ENCODE data around the gene ANK3.

The ANK3 gene

GRCh38 chr10:60267802-60268201, 121.9 kb downstream of the ANK3 start:
- H3K4me3 ChIP-seq (ENCODE audit: low read depth, low read length) = no peak overlapping the region
- no peak overlapping the region for H3K27ac ChIP-seq (ENCODE audit: extremely low read depth, low read depth, low read length)
- peaks cover 0 to 3% of the 10 kb centered on the region in 2 experiments; a peak in 2 of 3 replicates for H3K36me3 ChIP-seq (ENCODE audit: control insufficient read depth in 2 of 2, insufficient read depth in 1 of 2, low read length in 2 of 2)
- POLR2A ChIA-PET = no interaction called here
- H3K9me3 ChIP-seq (ENCODE audit: control insufficient read depth, insufficient read depth, low read depth, low read length) = no peaks in the 10 kb centered on the region
- CTCF ChIA-PET = interaction anchor here (0.7 kb wide), 1 partner anchor 43 kb away, joined by 3 read pairs; no protein-coding TSS in a partner anchor
- TF ChIP-seq MEIS1 (CRISPR knock-in tag; IDR thresholded peaks at IDR 0.05; ENCODE audit: borderline replicate concordance) = no peak
- TF ChIP-seq ZNF580 (tag by site-specific recombination; IDR thresholded peaks at IDR 0.05) = no peak
- TF ChIP-seq ZNF48 (tag by site-specific recombination; IDR thresholded peaks at IDR 0.05) = no peak
- TF ChIP-seq ZNF837 (tag by site-specific recombination; IDR thresholded peaks at IDR 0.05) = no peak
- no peak for TF ChIP-seq ZNF623 (tag by site-specific recombination; IDR thresholded peaks at IDR 0.05)
- no peak for TF ChIP-seq KLF1 (tag by site-specific recombination; IDR thresholded peaks at IDR 0.05)
- no peak for TF ChIP-seq ZNF701 (tag by site-specific recombination; IDR thresholded peaks at IDR 0.05)
- TF ChIP-seq ZNF558 (tag by site-specific recombination; IDR thresholded peaks at IDR 0.05) = no peak
- TF ChIP-seq ZNF248 (tag by site-specific recombination; IDR thresholded peaks at IDR 0.05) = no peak
- no peak for TF ChIP-seq INSM2 (tag by site-specific recombination; IDR thresholded peaks at IDR 0.05)
- no peak for TF ChIP-seq KLF9 (tag by site-specific recombination; IDR thresholded peaks at IDR 0.05; ENCODE audit: low read depth)
- no peak for TF ChIP-seq ZBTB10 (tag by site-specific recombination; IDR thresholded peaks at IDR 0.05)
- no peak for TF ChIP-seq IKZF3 (tag by site-specific recombination; IDR thresholded peaks at IDR 0.05)
- no peak for TF ChIP-seq PATZ1 (tag by site-specific recombination; IDR thresholded peaks at IDR 0.05)
- TF ChIP-seq ZNF26 (tag by site-specific recombination; IDR thresholded peaks at IDR 0.05) = no peak
- no peak for TF ChIP-seq ZNF114 (tag by site-specific recombination; IDR thresholded peaks at IDR 0.05)
- no peak for TF ChIP-seq SCRT2 (tag by site-specific recombination; IDR thresholded peaks at IDR 0.05)
- no peaks in the 10 kb centered on the region for H3K4me1 ChIP-seq (ENCODE audit: control insufficient read depth, insufficient read depth, low read length)

- POLR2A ChIA-PET = no interaction called here
- Histone ChIP-seq H3K4me3 (ENCODE audit: low read depth, low read length) (no peak overlapping the region), H3K4me1 (ENCODE audit: control insufficient read depth, insufficient read depth, low read length) (no peaks in the 10 kb centered on the region), H3K36me3 (ENCODE audit: control insufficient read depth in 2 of 2, insufficient read depth in 1 of 2, low read length in 2 of 2) (peaks cover 0 to 3% of the 10 kb centered on the region in 2 experiments; a peak in 2 of 3 replicates), H3K9me3 (ENCODE audit: control insufficient read depth, insufficient read depth, low read depth, low read length) (no peaks in the 10 kb centered on the region), H3K27ac (ENCODE audit: extremely low read depth, low read depth, low read length) (no peak overlapping the region)
- CTCF ChIA-PET = interaction anchor here (0.8 kb wide), 1 partner anchor 57 kb away, joined by 3 read pairs; no protein-coding TSS in a partner anchor
- no peak for TF ChIP-seq PBX3 (CRISPR knock-in tag; IDR thresholded peaks at IDR 0.05)
- TF ChIP-seq ZNF654 (tag by site-specific recombination; IDR thresholded peaks at IDR 0.05; ENCODE audit: low read depth) = no peak
- TF ChIP-seq SP2 (tag by site-specific recombination; IDR thresholded peaks at IDR 0.05) = no peak
- no peak for TF ChIP-seq ZNF221 (tag by site-specific recombination; IDR thresholded peaks at IDR 0.05; ENCODE audit: borderline replicate concordance)
- no peak for TF ChIP-seq ZNF488 (tag by site-specific recombination; IDR thresholded peaks at IDR 0.05)
- TF ChIP-seq ZNF837 (tag by site-specific recombination; IDR thresholded peaks at IDR 0.05) = no peak
- TF ChIP-seq SP3 (tag by site-specific recombination; IDR thresholded peaks at IDR 0.05) = no peak
- no peak for TF ChIP-seq ZNF292 (tag by site-specific recombination; IDR thresholded peaks at IDR 0.05; ENCODE audit: borderline replicate concordance, low read depth)
- TF ChIP-seq WT1 (tag by site-specific recombination; IDR thresholded peaks at IDR 0.05) = no peak
- no peak for TF ChIP-seq BCL11B (tag by site-specific recombination; IDR thresholded peaks at IDR 0.05; ENCODE audit: low read depth)
- TF ChIP-seq ZNF211 (tag by site-specific recombination; IDR thresholded peaks at IDR 0.05; ENCODE audit: low read depth) = no peak
Measured at GRCh38 chr10:60266513-60266912, 123.2 kb downstream of the ANK3 start.
